D721Med (cell line): ENCODE measurements around the gene WDR4.
"Not testable (repeated sequence)": the region's sequence is repeated elsewhere in the genome, so short reads cannot be mapped to it uniquely, and the experiment has no call there.

Source experiments
- DNase-seq: peaks from one replicate; pipeline ENCODE4 v3.0.0; 2011; ENCODE audit warnings: low spot score; ENCODE audit not compliant: insufficient read length
- FAIRE-seq: peaks from 2 replicates; lab custom pipeline; 2011; peaks lifted over from hg19 to GRCh38; lab: Jason Lieb, UNC
- TF ChIP-seq, protein P1 (sequence below): IDR thresholded peaks from 2 replicates; pipeline ENCODE4 v1.5.1; 2012; ENCODE audit warnings: mild to moderate bottlenecking, control low read depth; ENCODE audit not compliant: insufficient read depth; ENCODE audit errors: missing control alignments

The WDR4 gene

DNA sequence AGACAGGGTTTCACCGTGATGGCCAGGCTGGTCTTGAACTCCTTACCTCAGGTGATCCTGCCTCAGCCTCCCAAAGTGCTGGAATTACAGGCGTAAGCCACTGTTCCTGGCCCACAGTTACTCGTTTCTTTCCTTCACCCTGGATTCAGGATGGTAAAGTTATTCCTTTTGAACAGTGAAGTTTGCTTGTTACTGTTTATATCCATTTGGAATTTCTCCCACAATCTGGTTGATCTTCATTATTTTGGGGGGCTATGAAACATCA is 43.0 kb downstream of the WDR4 start:
- no peak for FAIRE-seq
- no peak for DNase-seq
- TF ChIP-seq, protein P1, sequence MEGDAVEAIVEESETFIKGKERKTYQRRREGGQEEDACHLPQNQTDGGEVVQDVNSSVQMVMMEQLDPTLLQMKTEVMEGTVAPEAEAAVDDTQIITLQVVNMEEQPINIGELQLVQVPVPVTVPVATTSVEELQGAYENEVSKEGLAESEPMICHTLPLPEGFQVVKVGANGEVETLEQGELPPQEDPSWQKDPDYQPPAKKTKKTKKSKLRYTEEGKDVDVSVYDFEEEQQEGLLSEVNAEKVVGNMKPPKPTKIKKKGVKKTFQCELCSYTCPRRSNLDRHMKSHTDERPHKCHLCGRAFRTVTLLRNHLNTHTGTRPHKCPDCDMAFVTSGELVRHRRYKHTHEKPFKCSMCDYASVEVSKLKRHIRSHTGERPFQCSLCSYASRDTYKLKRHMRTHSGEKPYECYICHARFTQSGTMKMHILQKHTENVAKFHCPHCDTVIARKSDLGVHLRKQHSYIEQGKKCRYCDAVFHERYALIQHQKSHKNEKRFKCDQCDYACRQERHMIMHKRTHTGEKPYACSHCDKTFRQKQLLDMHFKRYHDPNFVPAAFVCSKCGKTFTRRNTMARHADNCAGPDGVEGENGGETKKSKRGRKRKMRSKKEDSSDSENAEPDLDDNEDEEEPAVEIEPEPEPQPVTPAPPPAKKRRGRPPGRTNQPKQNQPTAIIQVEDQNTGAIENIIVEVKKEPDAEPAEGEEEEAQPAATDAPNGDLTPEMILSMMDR = no peak

DNA sequence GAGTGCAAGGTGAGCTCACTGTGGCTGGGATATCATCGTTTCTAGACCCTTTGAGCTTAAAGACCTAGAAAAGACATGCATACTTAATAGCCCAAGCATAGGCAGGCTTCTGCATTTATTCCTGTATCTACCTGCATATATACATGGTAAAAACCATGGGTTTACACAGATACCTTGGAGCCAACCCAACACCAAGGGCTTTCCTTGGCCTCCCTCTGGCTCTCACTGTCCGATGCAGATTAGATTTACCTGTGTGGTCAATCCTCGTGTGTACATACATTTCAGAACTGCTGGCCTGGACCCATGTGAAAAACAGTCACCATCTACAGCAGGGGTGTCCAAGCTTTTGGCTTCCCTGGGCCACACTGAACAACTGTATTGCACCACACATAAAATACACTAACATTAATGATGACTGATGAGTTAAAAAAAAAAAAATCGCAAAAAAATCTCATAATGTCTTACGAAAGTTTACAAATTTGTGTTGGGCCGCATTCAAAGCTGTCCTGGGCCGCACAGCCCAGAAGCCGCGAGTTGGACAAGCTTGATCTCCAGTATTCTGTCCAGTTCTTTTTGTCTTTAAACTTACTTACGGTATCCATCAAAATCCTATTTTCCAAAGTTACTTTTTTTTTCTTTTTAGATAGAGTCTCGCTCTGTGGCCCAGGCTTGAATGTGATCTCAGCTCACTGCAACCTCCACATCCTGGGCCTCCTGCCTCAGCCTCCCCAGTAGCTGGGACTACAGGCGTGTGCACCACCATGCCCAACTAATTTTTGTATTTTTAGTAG is 43.5 kb downstream of the WDR4 start:
- DNase-seq = no peak
- no peak for FAIRE-seq
- TF ChIP-seq, protein P1 = no peak

DNA sequence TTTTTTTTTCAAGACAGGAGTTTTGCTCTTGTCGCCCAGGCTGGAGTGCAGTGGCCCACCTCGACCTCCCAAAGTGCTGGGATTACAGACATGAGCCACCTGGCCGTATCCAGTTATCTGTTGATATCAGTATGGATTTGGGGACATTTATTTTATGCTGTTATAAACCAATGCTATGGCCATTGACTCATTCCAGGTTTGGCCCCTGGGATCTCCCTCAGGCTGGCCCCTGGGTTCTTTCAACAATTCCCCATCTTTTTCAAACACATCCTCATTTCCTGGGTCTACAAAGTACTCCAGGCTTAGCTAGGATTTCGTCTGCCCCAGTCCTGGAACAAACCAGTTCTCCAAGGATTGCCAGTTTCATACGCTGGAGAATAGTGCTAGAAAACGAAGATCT is 44.1 kb downstream of the WDR4 start:
- no peak for DNase-seq
- FAIRE-seq = no peak
- TF ChIP-seq, protein P1 = no peak

DNA sequence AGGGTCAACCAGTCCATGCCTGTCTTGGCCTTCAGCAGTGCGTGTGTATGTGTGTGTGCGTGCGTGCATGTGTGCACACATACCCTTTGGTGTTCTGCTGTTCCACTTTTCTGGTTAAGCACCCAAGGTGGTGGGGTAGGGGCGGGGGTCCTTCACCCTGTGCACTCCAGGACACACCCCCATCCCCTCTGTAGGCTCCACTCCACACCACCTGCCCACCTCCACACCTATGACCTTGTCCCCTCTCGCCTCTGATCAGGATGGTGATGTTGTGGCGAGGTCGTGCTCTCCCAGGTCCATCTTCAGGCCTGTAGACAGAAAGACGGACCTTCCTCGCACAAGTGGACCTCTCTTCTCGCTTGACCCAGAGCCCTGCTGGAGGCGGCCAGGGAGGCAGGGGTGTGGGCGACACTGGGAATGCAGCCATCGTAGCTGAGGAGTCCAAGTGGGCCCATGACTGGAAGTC is 44.6 kb downstream of the WDR4 start:
- FAIRE-seq (no peak), DNase-seq (no peak)
- TF ChIP-seq, protein P1 = no peak

DNA sequence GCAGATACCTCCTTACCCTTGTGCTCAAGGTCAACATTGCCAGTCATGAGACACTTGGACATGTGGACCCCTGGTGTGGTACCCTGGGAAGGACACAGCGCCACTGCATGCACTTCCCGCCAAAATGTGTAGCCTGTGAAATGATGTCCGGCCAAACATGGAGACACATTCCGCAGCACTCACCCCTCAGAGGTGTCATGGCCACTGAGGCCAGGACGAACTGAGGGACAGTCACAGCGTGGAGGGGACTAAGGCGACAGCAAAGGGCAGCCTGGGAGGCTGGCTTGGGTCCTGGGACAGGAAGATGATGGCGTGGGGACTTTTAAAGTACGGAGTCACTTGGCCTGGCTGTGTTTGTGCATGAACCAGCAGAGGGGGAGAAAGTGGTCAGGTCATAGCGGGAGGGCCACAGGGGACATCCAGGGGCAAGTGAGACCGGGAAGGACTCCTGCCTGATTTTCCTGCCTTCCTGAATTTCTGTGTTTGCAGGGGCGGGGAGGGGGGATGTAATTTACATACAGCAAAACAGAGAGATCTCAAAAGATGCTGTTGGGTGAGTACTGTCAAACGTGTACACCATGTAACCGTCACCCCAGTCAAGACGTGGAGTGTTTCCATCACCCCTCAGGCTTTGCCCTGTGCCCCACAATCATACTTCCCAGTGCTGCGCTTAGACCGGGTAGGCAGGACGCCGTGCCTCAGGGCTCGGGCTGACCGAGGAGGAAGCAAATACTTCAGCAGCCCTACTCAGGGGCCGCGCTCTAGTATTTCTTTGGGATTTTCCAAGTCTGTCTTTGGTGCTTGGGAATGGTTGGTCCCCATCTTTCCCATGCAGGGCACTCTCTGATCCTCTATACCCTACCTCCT is 45.2 kb downstream of the WDR4 start:
- DNase-seq = no peak
- no peak for FAIRE-seq
- TF ChIP-seq, protein P1 = no peak

DNA sequence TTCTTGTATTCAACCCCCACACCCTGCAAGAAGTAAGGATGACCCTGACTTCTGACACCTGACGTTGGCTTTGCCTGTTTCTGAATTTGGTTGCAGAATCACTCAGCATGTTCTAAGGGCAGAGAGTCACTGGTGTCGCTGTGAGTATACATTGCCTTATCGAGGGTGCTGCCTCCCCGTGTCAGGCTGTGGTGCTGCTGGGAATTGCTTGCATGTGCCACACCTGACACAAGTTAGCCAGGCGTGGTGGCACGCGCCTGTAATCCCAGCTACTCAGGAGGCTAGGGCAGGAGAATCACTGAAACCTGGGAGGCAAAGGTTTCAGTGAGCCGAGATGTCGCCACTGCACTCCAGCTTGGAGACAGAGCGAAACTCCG is 45.9 kb downstream of the WDR4 start:
- TF ChIP-seq, protein P1 = no peak
- DNase-seq (no peak), FAIRE-seq (no peak)

DNA sequence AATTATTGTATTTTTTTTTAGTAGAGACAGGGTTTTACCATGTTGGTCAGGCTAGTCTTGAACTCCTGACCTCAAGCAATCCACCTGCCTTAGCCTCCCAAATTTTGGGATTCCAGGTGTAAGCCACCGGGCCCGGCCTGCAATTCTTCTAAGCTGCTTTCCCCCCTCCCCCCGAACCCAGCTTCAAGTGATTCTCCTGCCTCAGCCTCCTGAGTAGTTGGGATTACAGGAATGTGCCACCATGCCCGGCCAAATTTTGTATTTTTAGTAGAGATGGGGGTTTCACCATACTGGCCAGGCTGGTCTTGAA is 47.1 kb downstream of the WDR4 start:
- DNase-seq, FAIRE-seq: not testable (repeated sequence)
